Breast epithelium (tissue), 4 donors: Measurements from ENCODE around the gene LIF. TPM values are rescaled to one million over a fixed set of nuclear protein-coding genes. Genes with fewer than 3 reads are reported as not detected.

ENCODE experiments used
- DNase-seq, 2 donors: peaks; one replicate each; pipeline ENCODE4 v3.0.0-alpha.2; 2019; ENCODE audit warnings: low spot score in 2 of 2
- H3K27ac ChIP-seq, 2 donors: fragments of 200-600 bp; sonication (generic) in 1 of 2; one replicate each; pipeline ENCODE4 v1.5.1; 2016 to 2019; ENCODE audit warnings: mild to moderate bottlenecking in 1 of 2
- H3K27me3 ChIP-seq, 2 donors: fragments of 200-600 bp; sonication (generic) in 1 of 2; one replicate each; pipeline versions ENCODE4 v1.5.1 to v1.6.0; 2017 to 2019; ENCODE audit warnings: control low read depth in 1 of 2, mild to moderate bottlenecking in 1 of 2
- H3K36me3 ChIP-seq: fragments of 200-600 bp; one replicate; pipeline ENCODE4 v1.5.1; 2019
- H3K4me1 ChIP-seq, 2 donors: fragments of 200-600 bp; sonication (generic); one replicate each; pipeline ENCODE4 v1.5.1; 2016 to 2019; ENCODE audit warnings: control low read depth in 1 of 2
- H3K4me3 ChIP-seq, 3 donors: fragments of 200-600 bp; sonication (generic); 1 replicate in 2 of 3; 2 replicates in 1 of 3; pipeline ENCODE4 v1.5.1; 2016 to 2019; ENCODE audit warnings: mild to moderate bottlenecking in 3 of 3, moderate library complexity in 2 of 3
- H3K9me3 ChIP-seq, 2 donors: fragments of 200-600 bp; sonication (generic) in 1 of 2; one replicate each; pipeline ENCODE4 v1.5.1; 2016 to 2019; ENCODE audit warnings: control low read depth in 1 of 2
- POLR2A ChIP-seq: fragments of 450-650 bp; IDR thresholded peaks from one replicate; pipeline ENCODE4 v1.6.1; 2016; ENCODE audit warnings: antibody characterized with exemption, mild to moderate bottlenecking, moderate library complexity
- POLR2AphosphoS5 ChIP-seq, 3 donors: sonication (generic); formaldehyde crosslinking; IDR thresholded peaks; one replicate each; pipeline ENCODE4 v1.6.1; 2017; ENCODE audit warnings: antibody characterized with exemption in 3 of 3
- intact Hi-C: fragments of 100-400 bp; cut with DNase I; formaldehyde crosslinking; loops from one replicate; pipeline ENCODE4 v1.15.1; 2023; ENCODE audit warnings: low total_unique reads
- total RNA-seq, 3 donors: library from RNA; depleted of rRNA; stranded (reverse); fragments of >200 nt; gene quantifications; one replicate each; pipeline ENCODE4 v1.1.0, GENCODE V29; 2016
- TF ChIP-seq, protein P1 (sequence below), 3 donors: fragments of 450-650 bp; IDR thresholded peaks; one replicate each; pipeline ENCODE4 v1.5.1; 2016 to 2017; ENCODE audit warnings: antibody characterized with exemption in 3 of 3, mild to moderate bottlenecking in 3 of 3, moderate library complexity in 3 of 3

The LIF gene
- 1 to 10 TPM; 1.4 to 9.5 (median 1.6) TPM for total RNA-seq

DNA sequence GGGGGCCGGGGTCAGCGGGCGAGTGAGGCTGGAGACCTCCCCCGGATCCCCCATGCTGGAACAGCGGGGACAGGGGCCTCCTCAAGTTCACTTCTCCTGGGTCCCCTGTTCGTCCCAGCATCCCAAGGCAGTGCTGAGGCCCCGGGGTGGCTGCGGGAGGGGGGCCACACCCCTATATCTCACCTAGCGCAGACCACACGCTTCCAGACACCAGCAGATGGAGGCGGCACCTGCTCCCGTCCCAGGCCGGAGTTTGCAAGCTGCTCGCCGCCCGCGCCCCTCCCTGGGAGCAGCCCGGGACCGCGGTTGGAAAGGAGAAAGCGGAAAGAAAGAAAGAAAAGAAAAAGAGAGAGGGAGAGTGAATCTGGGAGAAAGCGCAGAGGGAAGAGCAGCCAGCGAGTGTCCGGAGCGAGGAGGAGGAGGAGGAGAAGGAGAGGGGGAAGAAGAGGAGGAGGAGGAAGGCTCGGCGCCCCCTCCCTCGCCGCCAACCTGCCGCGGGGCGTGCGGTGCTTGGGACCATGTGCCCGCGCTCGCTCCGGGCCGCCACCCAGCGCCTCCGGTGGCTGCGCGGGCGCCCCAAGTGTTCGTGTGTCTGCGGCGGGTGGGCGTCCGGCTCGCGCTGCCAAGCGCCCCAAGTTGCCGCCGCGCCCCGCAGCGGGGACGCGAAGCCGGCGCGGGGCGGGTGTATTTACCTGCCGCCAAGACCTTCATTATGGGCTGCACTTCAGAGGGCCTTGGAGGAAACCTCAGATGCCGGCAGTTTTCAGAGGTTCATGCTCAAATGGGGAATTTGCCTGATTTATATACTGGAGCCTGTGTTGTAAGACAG, at the start of gene LIF:
Gene LIF, minus strand, starts transcription at position 775 of the 829 bp plus-strand sequence. Its CDS starts 64 bp downstream, at position 711.
- no peaks in the 10 kb centered on the region for H3K9me3 ChIP-seq
- no peak for DNase-seq
- peaks cover 0 to 9% of the 10 kb centered on the region in 2 donors for H3K4me1 ChIP-seq
- TF ChIP-seq, protein P1, sequence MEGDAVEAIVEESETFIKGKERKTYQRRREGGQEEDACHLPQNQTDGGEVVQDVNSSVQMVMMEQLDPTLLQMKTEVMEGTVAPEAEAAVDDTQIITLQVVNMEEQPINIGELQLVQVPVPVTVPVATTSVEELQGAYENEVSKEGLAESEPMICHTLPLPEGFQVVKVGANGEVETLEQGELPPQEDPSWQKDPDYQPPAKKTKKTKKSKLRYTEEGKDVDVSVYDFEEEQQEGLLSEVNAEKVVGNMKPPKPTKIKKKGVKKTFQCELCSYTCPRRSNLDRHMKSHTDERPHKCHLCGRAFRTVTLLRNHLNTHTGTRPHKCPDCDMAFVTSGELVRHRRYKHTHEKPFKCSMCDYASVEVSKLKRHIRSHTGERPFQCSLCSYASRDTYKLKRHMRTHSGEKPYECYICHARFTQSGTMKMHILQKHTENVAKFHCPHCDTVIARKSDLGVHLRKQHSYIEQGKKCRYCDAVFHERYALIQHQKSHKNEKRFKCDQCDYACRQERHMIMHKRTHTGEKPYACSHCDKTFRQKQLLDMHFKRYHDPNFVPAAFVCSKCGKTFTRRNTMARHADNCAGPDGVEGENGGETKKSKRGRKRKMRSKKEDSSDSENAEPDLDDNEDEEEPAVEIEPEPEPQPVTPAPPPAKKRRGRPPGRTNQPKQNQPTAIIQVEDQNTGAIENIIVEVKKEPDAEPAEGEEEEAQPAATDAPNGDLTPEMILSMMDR (IDR thresholded peaks at IDR 0.05), result no peak
- TF ChIP-seq POLR2AphosphoS5 (IDR thresholded peaks at IDR 0.05) (no peak), POLR2A (no peak)
- no peaks in the 10 kb centered on the region for H3K36me3 ChIP-seq
- H3K27me3 ChIP-seq, result no peaks in the 10 kb centered on the region
- peak within 1 kb of the TSS; percentile 38 to 77 (median 59) for H3K4me3 ChIP-seq
- intact Hi-C loops, result no loop called here
- H3K27ac ChIP-seq, result peak within 1 kb of the TSS; percentile 34 to 60

DNA sequence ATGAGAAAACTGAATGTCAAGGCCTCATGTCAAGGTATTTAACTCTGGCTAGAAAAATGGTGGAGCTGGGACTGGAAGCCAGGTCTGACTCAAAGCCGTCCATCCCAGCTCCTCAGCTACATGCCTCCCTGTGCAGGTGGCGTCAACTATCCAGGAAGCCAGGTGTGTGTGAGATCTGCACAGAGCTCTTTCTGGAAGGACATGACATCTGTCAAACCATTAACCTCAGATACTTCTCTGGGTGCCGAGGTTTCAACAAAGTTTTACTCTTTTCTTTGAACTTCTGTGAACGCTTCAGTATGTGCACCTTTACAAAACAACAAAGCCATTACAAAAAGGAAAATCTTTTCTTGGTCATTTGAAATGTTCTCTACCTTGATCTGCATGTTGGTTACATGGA, 49.8 kb upstream of the LIF start:
- Histone ChIP-seq H3K4me3 (no peak overlapping the region), H3K4me1 (peaks cover 16 to 34% of the 10 kb centered on the region in 2 donors), H3K27ac (peak overlapping the region; percentile 57 to 94), H3K9me3 (no peaks in the 10 kb centered on the region), H3K27me3 (no peaks in the 10 kb centered on the region), H3K36me3 (no peaks in the 10 kb centered on the region)
- no peak for DNase-seq
- no peak for TF ChIP-seq POLR2A
- no peak for TF ChIP-seq POLR2AphosphoS5 (IDR thresholded peaks at IDR 0.05)
- TF ChIP-seq, protein P1 (IDR thresholded peaks at IDR 0.05), result no peak
- intact Hi-C loops, result no loop called here

GRCh38 chr22:30295576-30295975, 49.0 kb upstream of the LIF start:
- no peaks in the 10 kb centered on the region for H3K27me3 ChIP-seq
- intact Hi-C loops, result no loop called here
- H3K4me1 ChIP-seq, result peaks cover 23 to 41% of the 10 kb centered on the region in 2 donors
- no peak for TF ChIP-seq POLR2A
- TF ChIP-seq POLR2AphosphoS5 (IDR thresholded peaks at IDR 0.05), result no peak
- TF ChIP-seq, protein P1 (IDR thresholded peaks at IDR 0.05), result no peak
- H3K27ac ChIP-seq, result peak overlapping the region; percentile 57 to 61
- no peaks in the 10 kb centered on the region for H3K9me3 ChIP-seq
- no peak overlapping the region for H3K4me3 ChIP-seq
- H3K36me3 ChIP-seq, result no peaks in the 10 kb centered on the region
- no peak for DNase-seq

DNA sequence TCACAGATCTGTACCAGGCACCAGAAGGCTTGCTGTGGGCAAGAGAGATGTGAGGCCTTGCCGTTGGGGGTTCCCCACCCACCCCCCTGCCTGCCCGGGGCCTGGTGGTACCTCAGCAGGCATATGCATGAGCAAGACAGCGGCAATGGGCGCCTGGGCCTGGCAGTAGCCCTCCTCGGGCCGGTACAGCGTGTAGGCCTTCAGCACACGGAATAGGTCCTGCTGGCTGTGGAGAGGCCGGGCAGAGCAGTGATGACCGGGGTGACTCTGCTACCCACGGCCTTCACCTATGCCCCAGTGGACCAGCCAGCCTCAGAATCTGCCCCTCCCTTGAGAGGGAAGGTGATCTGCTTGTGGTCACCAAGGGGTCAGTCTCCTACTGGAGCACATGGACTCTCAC, 48.3 kb upstream of the LIF start:
- H3K36me3 ChIP-seq, result no peaks in the 10 kb centered on the region
- H3K9me3 ChIP-seq, result no peaks in the 10 kb centered on the region
- intact Hi-C loops, result no loop called here
- no peak for DNase-seq
- peaks cover 30 to 48% of the 10 kb centered on the region in 2 donors for H3K4me1 ChIP-seq
- H3K27ac ChIP-seq, result peak overlapping the region; percentile 57 to 61
- no peaks in the 10 kb centered on the region for H3K27me3 ChIP-seq
- TF ChIP-seq POLR2AphosphoS5 (IDR thresholded peaks at IDR 0.05), result no peak
- no peak for TF ChIP-seq POLR2A
- TF ChIP-seq, protein P1 (IDR thresholded peaks at IDR 0.05), result no peak
- H3K4me3 ChIP-seq, result no peak overlapping the region

DNA sequence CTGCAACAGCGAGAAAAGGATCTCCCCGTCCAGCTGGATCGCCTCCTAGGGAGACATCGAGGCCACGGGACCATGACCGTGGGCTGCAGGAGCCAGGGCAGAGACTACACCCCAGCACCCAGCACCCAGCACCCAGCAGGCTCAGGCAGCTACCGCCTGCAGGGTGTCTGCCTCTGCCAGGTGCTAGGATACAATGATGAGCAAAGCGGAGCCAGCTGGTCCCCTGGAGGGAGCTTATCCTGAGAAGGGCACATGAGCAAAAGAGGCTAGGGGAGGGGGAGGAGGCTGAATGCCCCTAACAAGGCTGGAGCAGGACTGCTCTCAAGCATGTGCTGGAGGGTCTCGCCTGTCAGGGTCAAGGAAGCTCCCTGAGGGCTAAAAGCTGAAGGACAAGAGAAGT, 47.5 kb upstream of the LIF start:
- H3K27ac ChIP-seq, result peak overlapping the region in 1 of 2 donors; percentile 61
- TF ChIP-seq POLR2A (no peak), POLR2AphosphoS5 (IDR thresholded peaks at IDR 0.05) (no peak)
- TF ChIP-seq, protein P1 (IDR thresholded peaks at IDR 0.05), result no peak
- no peaks in the 10 kb centered on the region for H3K9me3 ChIP-seq
- H3K36me3 ChIP-seq, result no peaks in the 10 kb centered on the region
- intact Hi-C loops, result no loop called here
- H3K4me3 ChIP-seq, result no peak overlapping the region
- no peak for DNase-seq
- peaks cover 30 to 43% of the 10 kb centered on the region in 2 donors for H3K4me1 ChIP-seq
- H3K27me3 ChIP-seq, result no peaks in the 10 kb centered on the region
